Gastrocnemius medialis (tissue), 4 donors: ENCODE results near the gene PRIMA1. TPM values are rescaled to one million over a fixed set of nuclear protein-coding genes. Genes with fewer than 3 reads are reported as not detected.

Experiments used
- ATAC-seq, 2 donors: fragments of 150-250 bp; one replicate each; pipeline ENCODE4 v1.9.1; 2016
- DNase-seq, 2 donors: peaks; one replicate each; pipeline ENCODE4 v3.0.0-alpha.2; 2019
- H3K27ac ChIP-seq, 4 donors: fragments of 200-600 bp; sonication (generic); 1 replicate in 1 of 4; 2 replicates in 3 of 4; pipeline ENCODE4 v1.5.1; 2016 to 2018; ENCODE audit warnings: mild to moderate bottlenecking in 2 of 4, moderate library complexity in 1 of 4
- H3K27me3 ChIP-seq, 3 donors: fragments of 200-600 bp; sonication (generic) in 2 of 3; 1 replicate in 1 of 3; 2 replicates in 2 of 3; pipeline versions ENCODE4 v1.5.1 to v1.6.0; 2016 to 2019; ENCODE audit warnings: mild to moderate bottlenecking in 1 of 3, moderate library complexity in 1 of 3
- H3K36me3 ChIP-seq, 2 donors: fragments of 200-600 bp; sonication (generic) in 1 of 2; one replicate each; pipeline ENCODE4 v1.5.1; 2017 to 2018
- H3K4me1 ChIP-seq, 2 donors: fragments of 200-600 bp; sonication (generic) in 1 of 2; one replicate each; pipeline ENCODE4 v1.5.1; 2016 to 2017; ENCODE audit warnings: mild to moderate bottlenecking in 2 of 2
- H3K4me3 ChIP-seq, 4 donors: fragments of 200-600 bp; sonication (generic) in 3 of 4; 1 replicate in 1 of 4; 2 replicates in 3 of 4; pipeline ENCODE4 v1.5.1; 2016 to 2019; ENCODE audit warnings: mild to moderate bottlenecking in 2 of 4
- H3K9me3 ChIP-seq, 3 donors: fragments of 200-600 bp; sonication (generic) in 2 of 3; 1 replicate in 1 of 3; 2 replicates in 2 of 3; pipeline ENCODE4 v1.5.1; 2016 to 2019
- CTCF ChIP-seq, 5 experiments: fragments of 450-650 bp in 3 of 5; fragments of 200-600 bp in 2 of 5; sonication (generic) in 2 of 5; IDR thresholded peaks in 4 of 5; conservative IDR thresholded peaks in 1 of 5; 1 replicate in 4 of 5; 2 replicates in 1 of 5; pipeline ENCODE4 v1.5.1; 2016 to 2019; ENCODE audit warnings: antibody characterized with exemption in 5 of 5, mild to moderate bottlenecking in 3 of 5, moderate library complexity in 3 of 5
- POLR2A ChIP-seq, 2 donors: fragments of 450-650 bp; IDR thresholded peaks; one replicate each; pipeline ENCODE4 v1.6.1; 2017; ENCODE audit warnings: antibody characterized with exemption in 2 of 2, mild to moderate bottlenecking in 2 of 2, moderate library complexity in 2 of 2
- in situ Hi-C, 4 donors: fragments of 200-750 bp; cut with MboI; loops; one replicate each; pipeline versions ENCODE4 v1.15.0 to v1.8.0; 2017; ENCODE audit warnings: low sequenced_read_pairs in 4 of 4
- intact Hi-C: fragments of 100-400 bp; cut with DNase I; formaldehyde crosslinking; loops from one replicate; pipeline ENCODE4 v1.15.1; 2023; ENCODE audit warnings: low total_unique reads
- total RNA-seq, 4 donors: library from RNA; depleted of rRNA; stranded (reverse); fragments of >200 nt; gene quantifications; one replicate each; pipeline versions ENCODE4 v1.1.0 to v1.2.3, GENCODE V29; 2016

The PRIMA1 gene
- total RNA-seq, 4 donors from 2014 or later: 0.09 to 1.0 (median 0.16) TPM; not detected in 1

DNA sequence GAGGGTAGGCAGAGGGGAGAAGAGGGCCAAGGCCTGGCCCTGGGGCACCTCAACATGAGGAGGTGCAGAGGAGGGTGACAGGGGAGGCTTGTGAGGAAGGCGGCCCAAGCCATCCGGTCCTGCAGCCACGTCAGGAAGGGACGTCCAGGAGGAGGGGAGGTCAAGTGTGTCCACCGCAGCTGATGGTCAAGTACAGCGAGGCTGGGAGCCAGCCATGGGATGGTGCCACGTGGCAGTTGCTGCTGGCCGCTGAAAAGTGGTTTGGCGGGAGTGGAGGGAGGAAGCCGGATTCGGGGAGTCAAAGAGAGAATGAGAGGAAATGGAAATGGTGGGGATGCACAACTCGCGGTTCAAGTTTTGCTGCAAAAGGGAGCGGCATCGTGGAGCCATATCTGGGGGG lies 41.2 kb downstream of the PRIMA1 start:
- in situ Hi-C loops: no loop called here
- ATAC-seq: no peak
- peaks cover 0 to 3% of the 10 kb centered on the region in 2 donors for H3K4me1 ChIP-seq

GRCh38 chr14:93745603-93746273 lies 42.5 kb downstream of the PRIMA1 start:
- Histone ChIP-seq H3K27ac (no peak overlapping the region), H3K27me3 (no peaks in the 10 kb centered on the region), H3K4me1 (peaks cover 0 to 3% of the 10 kb centered on the region in 2 donors), H3K36me3 (no peaks in the 10 kb centered on the region), H3K4me3 (no peak overlapping the region), H3K9me3 (no peaks in the 10 kb centered on the region)
- in situ Hi-C loops (no loop called here), intact Hi-C loops (no loop called here)
- ATAC-seq (no peak), DNase-seq (no peak)
- TF ChIP-seq POLR2A (IDR thresholded peaks at IDR 0.05) (no peak), CTCF (IDR thresholded peaks at IDR 0.05 in 4 of 5, conservative IDR thresholded peaks at IDR 0.05 in 1 of 5) (no peak)

More for the DNA sequence above, 41.2 kb downstream of the PRIMA1 start:
- Histone ChIP-seq H3K36me3 (no peaks in the 10 kb centered on the region), H3K4me3 (no peak overlapping the region), H3K9me3 (no peaks in the 10 kb centered on the region), H3K27me3 (no peaks in the 10 kb centered on the region), H3K27ac (no peak overlapping the region)
- DNase-seq: no peak
- no peak for TF ChIP-seq CTCF (IDR thresholded peaks at IDR 0.05 in 4 of 5, conservative IDR thresholded peaks at IDR 0.05 in 1 of 5)
- TF ChIP-seq POLR2A (IDR thresholded peaks at IDR 0.05): no peak
- intact Hi-C loops: no loop called here

DNA sequence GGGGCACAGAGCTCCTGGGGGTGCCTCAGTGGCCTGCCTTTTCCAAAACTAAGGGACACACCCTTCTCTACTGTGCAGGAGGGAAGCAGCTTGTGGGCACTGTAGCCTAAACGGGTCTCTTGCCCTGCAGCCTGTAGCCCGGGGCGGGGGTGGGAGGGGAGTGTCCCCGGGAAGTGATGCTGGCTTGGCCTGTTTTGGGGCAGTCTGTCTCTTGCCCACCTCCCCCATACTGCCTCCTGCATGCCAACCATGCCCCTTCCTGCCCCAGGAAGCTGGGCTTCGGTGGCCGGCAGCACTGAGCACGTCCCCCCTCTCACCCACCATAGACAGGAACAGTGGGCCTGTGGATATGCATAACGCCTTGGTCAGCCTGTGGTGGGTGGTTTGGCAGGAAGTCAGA lies 43.4 kb downstream of the PRIMA1 start:
- Histone ChIP-seq H3K27me3 (no peaks in the 10 kb centered on the region), H3K4me3 (no peak overlapping the region), H3K4me1 (peaks cover 0 to 3% of the 10 kb centered on the region in 2 donors), H3K36me3 (no peaks in the 10 kb centered on the region), H3K27ac (no peak overlapping the region), H3K9me3 (no peaks in the 10 kb centered on the region)
- in situ Hi-C loops: no loop called here
- intact Hi-C loops: no loop called here
- no peak for ATAC-seq
- DNase-seq: no peak
- TF ChIP-seq POLR2A (IDR thresholded peaks at IDR 0.05) (no peak), CTCF (IDR thresholded peaks at IDR 0.05 in 4 of 5, conservative IDR thresholded peaks at IDR 0.05 in 1 of 5) (no peak)

DNA sequence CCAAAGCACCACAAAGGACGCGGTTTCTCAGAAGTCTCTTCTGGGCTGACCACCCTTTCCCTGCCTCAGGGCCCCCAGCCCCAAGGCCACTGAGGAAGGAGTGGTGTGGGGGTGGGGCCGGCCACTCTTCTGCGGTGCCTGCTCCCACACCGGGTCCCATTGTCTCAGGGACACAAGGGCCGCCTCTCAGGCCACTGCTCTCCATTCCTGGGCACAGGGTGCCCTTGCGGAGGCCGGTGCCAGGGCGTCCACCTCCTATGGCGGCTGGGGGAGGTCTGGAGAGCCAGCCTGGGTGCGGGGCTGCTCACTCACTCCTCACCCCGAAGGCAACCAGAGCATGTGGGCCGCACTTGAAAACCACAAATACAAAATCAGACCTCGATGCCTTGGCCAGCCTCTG lies 44.1 kb downstream of the PRIMA1 start:
- no peak for DNase-seq
- in situ Hi-C loops: no loop called here
- H3K36me3 ChIP-seq: no peaks in the 10 kb centered on the region
- intact Hi-C loops: no loop called here
- no peaks in the 10 kb centered on the region for H3K27me3 ChIP-seq
- H3K4me3 ChIP-seq: no peak overlapping the region
- ATAC-seq: no peak
- H3K27ac ChIP-seq: no peak overlapping the region
- peaks cover 0 to 3% of the 10 kb centered on the region in 2 donors for H3K4me1 ChIP-seq
- no peaks in the 10 kb centered on the region for H3K9me3 ChIP-seq
- TF ChIP-seq POLR2A (IDR thresholded peaks at IDR 0.05) (no peak), CTCF (IDR thresholded peaks at IDR 0.05 in 4 of 5, conservative IDR thresholded peaks at IDR 0.05 in 1 of 5) (no peak)
